Osteocyte (in vitro differentiated cells): ENCODE data around the gene PTPRK. TPM values are rescaled to one million over a fixed set of nuclear protein-coding genes. Genes with fewer than 3 reads are reported as not detected.
A peak's percentile ranks its signal among the peaks of the same experiment; 100 is the strongest.

ENCODE experiments used
- DNase-seq: peaks from one replicate; pipeline ENCODE4 v3.0.0; 2021; ENCODE audit warnings: mixed read lengths; ENCODE audit not compliant: unreplicated experiment; ENCODE audit errors: extremely low spot score
- H3K27ac Mint-ChIP-seq: one replicate; pipeline ENCODE4 v1.8.0; 2021; ENCODE audit warnings: mild to moderate bottlenecking, mixed read lengths; ENCODE audit not compliant: unreplicated experiment
- H3K27me3 Mint-ChIP-seq: one replicate; pipeline ENCODE4 v1.8.0; 2021; ENCODE audit warnings: mixed read lengths; ENCODE audit not compliant: unreplicated experiment
- H3K36me3 Mint-ChIP-seq: one replicate; pipeline ENCODE4 v1.8.0; 2021; ENCODE audit warnings: mixed read lengths; ENCODE audit not compliant: unreplicated experiment
- H3K4me1 Mint-ChIP-seq: one replicate; pipeline ENCODE4 v1.8.0; 2021; ENCODE audit warnings: mixed read lengths; ENCODE audit not compliant: unreplicated experiment
- H3K4me3 Mint-ChIP-seq: one replicate; pipeline ENCODE4 v1.8.0; 2021; ENCODE audit warnings: mild to moderate bottlenecking, moderate library complexity, mixed read lengths; ENCODE audit not compliant: unreplicated experiment
- H3K9me3 Mint-ChIP-seq: one replicate; pipeline ENCODE4 v1.8.0; 2021; ENCODE audit warnings: mixed read lengths; ENCODE audit not compliant: unreplicated experiment
- total RNA-seq: library from RNA; stranded (reverse); gene quantifications from 2 replicates; pipeline ENCODE4 v1.2.1, GENCODE V29; 2021
- TF ChIP-seq, protein P1 (sequence below): fragments of 200-600 bp; sonication (generic); IDR thresholded peaks from 2 replicates; pipeline ENCODE4 v1.5.0; 2021; ENCODE audit warnings: antibody characterized with exemption, mild to moderate bottlenecking, moderate library complexity

PTPRK gene
- total RNA-seq, 1 donor from 2014 or later = 130 TPM

GRCh38 chr6:128493877-128494276, 26.5 kb downstream of the PTPRK start:
- peak overlapping the region; percentile 57 for H3K27ac Mint-ChIP-seq
- H3K4me3 Mint-ChIP-seq = no peak overlapping the region
- peaks cover 64% of the 10 kb centered on the region for H3K4me1 Mint-ChIP-seq

GRCh38 chr6:128492386-128492785, 28.0 kb downstream of the PTPRK start:
- no peak for DNase-seq
- peaks cover 19% of the 10 kb centered on the region for H3K36me3 Mint-ChIP-seq
- TF ChIP-seq, protein P1, sequence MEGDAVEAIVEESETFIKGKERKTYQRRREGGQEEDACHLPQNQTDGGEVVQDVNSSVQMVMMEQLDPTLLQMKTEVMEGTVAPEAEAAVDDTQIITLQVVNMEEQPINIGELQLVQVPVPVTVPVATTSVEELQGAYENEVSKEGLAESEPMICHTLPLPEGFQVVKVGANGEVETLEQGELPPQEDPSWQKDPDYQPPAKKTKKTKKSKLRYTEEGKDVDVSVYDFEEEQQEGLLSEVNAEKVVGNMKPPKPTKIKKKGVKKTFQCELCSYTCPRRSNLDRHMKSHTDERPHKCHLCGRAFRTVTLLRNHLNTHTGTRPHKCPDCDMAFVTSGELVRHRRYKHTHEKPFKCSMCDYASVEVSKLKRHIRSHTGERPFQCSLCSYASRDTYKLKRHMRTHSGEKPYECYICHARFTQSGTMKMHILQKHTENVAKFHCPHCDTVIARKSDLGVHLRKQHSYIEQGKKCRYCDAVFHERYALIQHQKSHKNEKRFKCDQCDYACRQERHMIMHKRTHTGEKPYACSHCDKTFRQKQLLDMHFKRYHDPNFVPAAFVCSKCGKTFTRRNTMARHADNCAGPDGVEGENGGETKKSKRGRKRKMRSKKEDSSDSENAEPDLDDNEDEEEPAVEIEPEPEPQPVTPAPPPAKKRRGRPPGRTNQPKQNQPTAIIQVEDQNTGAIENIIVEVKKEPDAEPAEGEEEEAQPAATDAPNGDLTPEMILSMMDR = no peak
- no peaks in the 10 kb centered on the region for H3K9me3 Mint-ChIP-seq
- H3K4me1 Mint-ChIP-seq = peaks cover 54% of the 10 kb centered on the region
- no peaks in the 10 kb centered on the region for H3K27me3 Mint-ChIP-seq
- no peak overlapping the region for H3K4me3 Mint-ChIP-seq
- peak overlapping the region; percentile 90 for H3K27ac Mint-ChIP-seq

More at GRCh38 chr6:128493877-128494276, 26.5 kb downstream of the PTPRK start:
- H3K36me3 Mint-ChIP-seq = peaks cover 16% of the 10 kb centered on the region
- no peaks in the 10 kb centered on the region for H3K9me3 Mint-ChIP-seq
- TF ChIP-seq, protein P1 = no peak
- no peaks in the 10 kb centered on the region for H3K27me3 Mint-ChIP-seq
- DNase-seq = no peak

DNA sequence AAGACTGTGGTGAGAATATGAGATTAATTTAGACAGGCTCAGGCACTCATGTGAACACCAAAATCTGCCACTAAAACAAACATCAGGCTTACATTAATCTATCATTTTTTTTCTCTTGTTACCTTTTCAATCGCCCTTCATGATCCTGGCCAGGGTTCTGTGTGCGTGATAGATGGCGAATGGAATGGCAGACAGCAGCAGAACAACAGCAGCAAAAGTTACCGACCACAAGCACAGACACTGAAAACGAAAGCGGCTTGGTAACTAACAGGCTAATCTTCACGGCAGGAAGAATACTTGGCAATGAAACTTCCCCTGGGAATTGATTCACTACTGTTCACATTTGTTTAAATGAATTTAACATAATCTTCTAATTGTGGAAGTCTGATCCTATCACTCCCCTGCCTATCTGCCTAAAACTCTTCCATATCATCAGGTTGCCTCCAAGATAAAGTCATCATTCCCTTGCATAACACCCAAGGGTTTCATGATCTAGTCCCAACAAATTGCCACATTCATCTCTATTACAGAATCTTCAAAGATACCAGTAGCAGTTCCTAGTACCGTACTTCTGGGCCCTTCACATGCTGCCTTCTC, 28.7 kb downstream of the PTPRK start:
- Mint-ChIP-seq H3K27ac (peak overlapping the region; percentile 90), H3K4me1 (peaks cover 57% of the 10 kb centered on the region), H3K4me3 (peak overlapping the region; percentile 61), H3K9me3 (no peaks in the 10 kb centered on the region), H3K36me3 (peaks cover 24% of the 10 kb centered on the region), H3K27me3 (no peaks in the 10 kb centered on the region)
- no peak for DNase-seq
- TF ChIP-seq, protein P1 = no peak

GRCh38 chr6:128491100-128491581, 29.3 kb downstream of the PTPRK start:
- H3K36me3 Mint-ChIP-seq = peaks cover 24% of the 10 kb centered on the region
- H3K9me3 Mint-ChIP-seq = no peaks in the 10 kb centered on the region
- no peak for DNase-seq
- H3K27me3 Mint-ChIP-seq = no peaks in the 10 kb centered on the region
- TF ChIP-seq, protein P1 = no peak
- H3K4me1 Mint-ChIP-seq = peaks cover 57% of the 10 kb centered on the region
- H3K27ac Mint-ChIP-seq = peak overlapping the region; percentile 90
- peak overlapping the region; percentile 61 for H3K4me3 Mint-ChIP-seq

- H3K27me3 Mint-ChIP-seq = no peaks in the 10 kb centered on the region
- TF ChIP-seq, protein P1 = no peak
- no peak overlapping the region for H3K4me3 Mint-ChIP-seq
- DNase-seq = no peak
- H3K27ac Mint-ChIP-seq = no peak overlapping the region
- peaks cover 39% of the 10 kb centered on the region for H3K4me1 Mint-ChIP-seq
- H3K9me3 Mint-ChIP-seq = no peaks in the 10 kb centered on the region
- H3K36me3 Mint-ChIP-seq = peaks cover 20% of the 10 kb centered on the region
Observed at GRCh38 chr6:128487746-128488145, 32.7 kb downstream of the PTPRK start.
